HFFc6 (cell line): ENCODE data around the gene SHISA5. TPM values are rescaled to one million over a fixed set of nuclear protein-coding genes. Genes with fewer than 3 reads are reported as not detected.
A peak's percentile ranks its signal among the peaks of the same experiment; 100 is the strongest.
"Not testable (repeated sequence)": the region's sequence is repeated elsewhere in the genome, so short reads cannot be mapped to it uniquely, and the experiment has no call there.

Experiments
- DNase-seq: peaks from one replicate; pipeline ENCODE4 v3.0.0-alpha.2; 2018
- H3K27ac Mint-ChIP-seq: 2 replicates; pipeline ENCODE4 v1.8.0; 2020; ENCODE audit warnings: mild to moderate bottlenecking, mixed read lengths
- H3K27me3 Mint-ChIP-seq: 2 replicates; pipeline ENCODE4 v1.8.0; 2021; ENCODE audit warnings: mild to moderate bottlenecking, moderate library complexity, mixed read lengths; ENCODE audit not compliant: insufficient read depth
- H3K36me3 Mint-ChIP-seq: 2 replicates; pipeline ENCODE4 v1.8.0; 2021; ENCODE audit warnings: low read depth, mixed read lengths
- H3K4me1 Mint-ChIP-seq: 2 replicates; pipeline ENCODE4 v1.8.0; 2020; ENCODE audit warnings: low read depth, mixed read lengths
- H3K4me3 Mint-ChIP-seq: 2 replicates; pipeline ENCODE4 v1.8.0; 2020; ENCODE audit warnings: mild to moderate bottlenecking, moderate library complexity, mixed read lengths
- H3K9me3 Mint-ChIP-seq: 2 replicates; pipeline ENCODE4 v1.8.0; 2020; ENCODE audit warnings: mild to moderate bottlenecking, mixed read lengths
- total RNA-seq, 6 experiments: library from RNA; stranded (reverse); fragmentation: NEBNext Ultra II Directional; extraction: Animal tissue kit (Norgen Biotek cat#: 25700); gene quantifications; 2 replicates in 1 of 6; 3 replicates in 5 of 6; pipeline ENCODE4 v1.2.3, GENCODE V29; 2021
- TF ChIP-seq, protein P1 (sequence below): fragments of 200-600 bp; sonication (generic); IDR thresholded peaks from 2 replicates; pipeline ENCODE4 v1.5.0; 2021; ENCODE audit warnings: antibody characterized with exemption, mild to moderate bottlenecking

SHISA5 gene
- total RNA-seq, 6 experiments from 2014 or later: 266 to 286 (median 277) TPM

DNA sequence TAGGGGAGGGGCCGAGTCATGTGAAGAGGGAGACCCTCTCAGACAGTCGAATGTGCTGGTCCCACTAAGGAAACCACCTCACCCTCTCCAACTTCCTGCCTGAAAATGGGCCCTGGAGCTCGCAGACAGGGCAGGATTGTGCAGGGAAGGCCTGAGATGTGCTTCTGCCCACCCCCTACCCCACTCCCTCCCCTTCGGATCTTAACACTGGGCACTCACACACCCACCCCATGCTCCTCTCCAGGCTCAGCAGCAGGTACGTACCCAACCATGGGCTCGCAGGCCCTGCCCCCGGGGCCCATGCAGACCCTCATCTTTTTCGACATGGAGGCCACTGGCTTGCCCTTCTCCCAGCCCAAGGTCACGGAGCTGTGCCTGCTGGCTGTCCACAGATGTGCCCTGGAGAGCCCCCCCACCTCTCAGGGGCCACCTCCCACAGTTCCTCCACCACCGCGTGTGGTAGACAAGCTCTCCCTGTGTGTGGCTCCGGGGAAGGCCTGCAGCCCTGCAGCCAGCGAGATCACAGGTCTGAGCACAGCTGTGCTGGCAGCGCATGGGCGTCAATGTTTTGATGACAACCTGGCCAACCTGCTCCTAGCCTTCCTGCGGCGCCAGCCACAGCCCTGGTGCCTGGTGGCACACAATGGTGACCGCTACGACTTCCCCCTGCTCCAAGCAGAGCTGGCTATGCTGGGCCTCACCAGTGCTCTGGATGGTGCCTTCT, 37.4 kb downstream of the SHISA5 start:
- Mint-ChIP-seq H3K9me3 (no peaks in the 10 kb centered on the region), H3K27ac (peak overlapping the region; percentile 100), H3K27me3 (peaks cover 3% of the 10 kb centered on the region), H3K4me1 (peaks cover 53% of the 10 kb centered on the region), H3K4me3 (peak overlapping the region; percentile 87), H3K36me3 (peaks cover 19% of the 10 kb centered on the region)
- no peak for DNase-seq
- TF ChIP-seq, protein P1, sequence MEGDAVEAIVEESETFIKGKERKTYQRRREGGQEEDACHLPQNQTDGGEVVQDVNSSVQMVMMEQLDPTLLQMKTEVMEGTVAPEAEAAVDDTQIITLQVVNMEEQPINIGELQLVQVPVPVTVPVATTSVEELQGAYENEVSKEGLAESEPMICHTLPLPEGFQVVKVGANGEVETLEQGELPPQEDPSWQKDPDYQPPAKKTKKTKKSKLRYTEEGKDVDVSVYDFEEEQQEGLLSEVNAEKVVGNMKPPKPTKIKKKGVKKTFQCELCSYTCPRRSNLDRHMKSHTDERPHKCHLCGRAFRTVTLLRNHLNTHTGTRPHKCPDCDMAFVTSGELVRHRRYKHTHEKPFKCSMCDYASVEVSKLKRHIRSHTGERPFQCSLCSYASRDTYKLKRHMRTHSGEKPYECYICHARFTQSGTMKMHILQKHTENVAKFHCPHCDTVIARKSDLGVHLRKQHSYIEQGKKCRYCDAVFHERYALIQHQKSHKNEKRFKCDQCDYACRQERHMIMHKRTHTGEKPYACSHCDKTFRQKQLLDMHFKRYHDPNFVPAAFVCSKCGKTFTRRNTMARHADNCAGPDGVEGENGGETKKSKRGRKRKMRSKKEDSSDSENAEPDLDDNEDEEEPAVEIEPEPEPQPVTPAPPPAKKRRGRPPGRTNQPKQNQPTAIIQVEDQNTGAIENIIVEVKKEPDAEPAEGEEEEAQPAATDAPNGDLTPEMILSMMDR: no peak

DNA sequence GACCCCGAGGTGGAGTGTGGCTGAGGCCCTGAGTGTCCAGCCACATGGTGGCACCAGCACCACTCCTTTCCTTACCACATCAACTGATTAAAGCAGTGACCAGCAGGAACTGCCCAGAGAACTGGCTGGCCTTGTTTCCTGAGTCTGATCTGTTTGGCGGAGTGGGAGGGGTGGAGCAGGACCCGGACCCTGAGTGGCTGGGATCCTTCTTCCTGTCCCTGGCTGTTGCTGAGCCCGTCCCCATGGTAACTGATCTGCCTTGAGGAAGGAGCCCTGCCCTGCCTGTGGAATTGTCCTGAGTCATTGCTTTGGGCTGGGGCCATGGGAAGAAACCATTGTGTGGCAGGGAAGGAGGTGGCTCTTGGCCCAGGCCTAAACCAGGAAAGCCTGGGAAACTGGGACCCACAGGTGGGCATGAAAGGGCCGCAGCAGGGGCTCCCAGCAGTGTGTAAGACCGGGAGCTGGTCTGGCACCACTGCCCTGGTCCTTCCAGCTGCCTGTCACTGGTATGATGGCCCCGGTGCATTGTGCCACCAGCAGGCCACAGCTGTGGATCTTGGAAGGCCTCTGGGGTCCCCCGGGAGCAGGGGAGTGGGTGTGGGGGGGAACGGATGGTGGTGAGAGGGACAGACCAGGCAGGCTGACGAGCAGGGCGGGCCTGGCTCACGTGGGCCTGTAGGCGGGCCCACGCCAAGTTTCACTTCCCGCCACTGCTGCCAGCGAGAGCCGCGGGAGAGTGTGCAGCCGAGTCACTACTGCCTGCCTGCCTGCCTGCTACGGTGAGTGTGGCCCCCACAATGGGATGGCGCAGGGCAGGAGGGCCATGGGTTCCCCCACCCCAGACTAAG, 38.2 kb downstream of the SHISA5 start:
- H3K36me3 Mint-ChIP-seq: peaks cover 19% of the 10 kb centered on the region
- peaks cover 3% of the 10 kb centered on the region for H3K27me3 Mint-ChIP-seq
- H3K4me3 Mint-ChIP-seq: peak overlapping the region; percentile 87
- no peaks in the 10 kb centered on the region for H3K9me3 Mint-ChIP-seq
- H3K4me1 Mint-ChIP-seq: peaks cover 53% of the 10 kb centered on the region
- TF ChIP-seq, protein P1: peak; percentile 82
- peak; percentile 100 for DNase-seq
- peak overlapping the region; percentile 100 for H3K27ac Mint-ChIP-seq

DNA sequence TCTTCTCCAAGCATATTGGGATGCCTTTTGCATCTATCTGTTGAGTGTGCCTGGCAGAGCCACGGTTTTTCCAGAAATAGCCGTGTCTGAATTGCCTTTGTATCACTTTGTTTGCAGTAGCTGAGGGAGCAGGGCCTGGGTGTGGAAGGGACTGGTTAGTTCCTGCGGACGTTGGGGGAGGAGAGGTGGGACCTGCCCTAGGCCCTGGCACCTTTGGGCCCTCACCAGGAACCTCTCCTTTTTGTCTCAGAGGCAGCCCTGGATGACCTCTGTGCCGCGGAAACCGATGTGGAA, 38.8 kb downstream of the SHISA5 start:
- Mint-ChIP-seq H3K4me1 (peaks cover 53% of the 10 kb centered on the region), H3K36me3 (peaks cover 19% of the 10 kb centered on the region), H3K4me3 (peak overlapping the region; percentile 52)

DNA sequence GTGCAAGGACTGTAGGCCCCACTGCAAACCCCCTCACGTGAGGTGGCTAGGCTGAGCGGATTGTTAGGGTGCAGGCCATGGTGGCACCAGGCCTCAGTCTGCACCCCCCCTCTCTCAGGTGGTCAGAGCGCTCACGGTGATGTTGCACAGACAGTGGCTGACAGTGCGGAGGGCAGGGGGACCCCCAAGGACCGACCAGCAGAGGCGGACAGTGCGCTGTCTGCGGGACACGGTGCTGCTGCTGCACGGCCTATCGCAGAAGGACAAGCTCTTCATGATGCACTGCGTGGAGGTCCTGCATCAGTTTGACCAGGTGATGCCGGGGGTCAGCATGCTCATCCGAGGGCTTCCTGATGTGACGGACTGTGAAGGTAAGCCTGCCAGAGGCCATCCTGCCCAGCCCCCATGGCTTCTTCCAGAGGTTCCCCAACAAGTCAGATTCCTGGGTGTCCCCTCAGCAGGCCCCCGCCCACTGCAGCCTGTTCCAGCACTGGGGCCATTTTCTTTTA, 39.2 kb downstream of the SHISA5 start:
- no peak for DNase-seq
- H3K36me3 Mint-ChIP-seq: peaks cover 19% of the 10 kb centered on the region
- H3K4me3 Mint-ChIP-seq: no peak overlapping the region
- H3K27me3 Mint-ChIP-seq: peaks cover 3% of the 10 kb centered on the region
- TF ChIP-seq, protein P1: no peak
- peaks cover 49% of the 10 kb centered on the region for H3K4me1 Mint-ChIP-seq
- no peaks in the 10 kb centered on the region for H3K9me3 Mint-ChIP-seq
- peak overlapping the region; percentile 100 for H3K27ac Mint-ChIP-seq

More for the DNA sequence above, 38.8 kb downstream of the SHISA5 start:
- peak overlapping the region; percentile 100 for H3K27ac Mint-ChIP-seq
- H3K9me3 Mint-ChIP-seq: no peaks in the 10 kb centered on the region
- peaks cover 3% of the 10 kb centered on the region for H3K27me3 Mint-ChIP-seq
- DNase-seq: no peak
- TF ChIP-seq, protein P1: no peak

DNA sequence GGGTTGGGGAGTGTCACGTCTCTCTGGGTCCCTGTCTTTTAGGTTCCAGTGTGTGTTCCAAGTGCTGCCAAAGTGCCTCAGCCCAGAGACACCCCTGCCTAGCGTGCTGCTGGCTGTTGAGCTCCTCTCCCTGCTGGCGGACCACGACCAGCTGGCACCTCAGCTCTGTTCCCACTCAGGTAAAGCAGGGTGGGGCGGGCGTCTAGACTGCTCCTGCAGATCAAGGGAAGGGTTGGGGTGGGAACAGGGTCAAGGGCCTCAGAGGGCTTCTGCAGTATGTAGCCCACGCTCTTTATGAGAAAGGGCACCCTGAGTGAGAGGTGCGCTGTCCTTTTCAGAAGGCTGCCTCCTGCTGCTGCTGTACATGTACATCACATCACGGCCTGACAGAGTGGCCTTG, 40.3 kb downstream of the SHISA5 start:
- Mint-ChIP-seq H3K36me3 (peaks cover 13% of the 10 kb centered on the region), H3K27me3 (no peaks in the 10 kb centered on the region; the same call in 1 of the 2 replicates), H3K9me3 (no peaks in the 10 kb centered on the region), H3K4me1 (peaks cover 38% of the 10 kb centered on the region), H3K27ac (peak overlapping the region; percentile 61), H3K4me3 (no peak overlapping the region)
- no peak for DNase-seq
- TF ChIP-seq, protein P1: no peak

DNA sequence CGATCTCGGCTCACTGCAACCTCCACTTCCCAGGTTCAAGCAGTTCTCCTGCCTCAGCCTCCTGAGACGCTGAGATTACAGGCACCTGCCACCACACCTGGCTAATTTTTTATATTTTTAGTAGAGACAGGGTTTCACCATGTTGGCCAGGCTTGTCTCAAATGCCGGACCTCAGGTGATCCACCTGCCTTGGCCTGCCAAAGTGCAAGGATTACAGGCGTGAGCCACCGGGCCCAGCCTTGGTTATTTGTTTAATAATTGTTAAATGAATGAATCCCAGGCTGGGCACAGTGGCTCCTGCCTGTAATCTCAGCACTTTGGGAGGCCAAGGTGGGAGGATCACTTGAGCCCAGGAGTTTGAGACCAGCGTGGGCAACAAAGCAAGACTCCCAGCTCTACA, 42.2 kb downstream of the SHISA5 start:
- H3K27me3 Mint-ChIP-seq, DNase-seq, H3K9me3 Mint-ChIP-seq, H3K36me3 Mint-ChIP-seq, H3K4me3 Mint-ChIP-seq, H3K27ac Mint-ChIP-seq: not testable (repeated sequence)
- peaks cover 20% of the 10 kb centered on the region for H3K4me1 Mint-ChIP-seq
